Endothelial cell of umbilical vein (primary cell): ENCODE data around the gene CD2BP2. TPM values are rescaled to one million over a fixed set of nuclear protein-coding genes. Genes with fewer than 3 reads are reported as not detected.

Source experiments
- BruUV-seq: library from RNA; stranded (reverse); fragments of 400-500 nt; replicated peaks from 2 replicates; lab custom pipeline; 2021; lab: Mats Ljungman, UMichigan
- CTCF ChIA-PET: fragments of 300-600, 350-600 bp; sonication (Branson Sonifier 250); formaldehyde crosslinking; loops from one replicate; lab custom pipeline; 2021; ENCODE audit warnings: antibody characterized with exemption, inconsistent platforms; lab: Charles Lee
- POLR2A ChIA-PET: fragments of 300-600, 350-600 bp; sonication (Branson Sonifier 250); formaldehyde crosslinking; loops from one replicate; lab custom pipeline; 2021; ENCODE audit warnings: antibody characterized with exemption, inconsistent platforms; lab: Charles Lee
- DNase-seq: peaks from one replicate; pipeline ENCODE4 v3.0.0-alpha.2; 2011; ENCODE audit warnings: low read depth, low spot score
- FAIRE-seq: peaks from 2 replicates; lab custom pipeline; 2011; peaks lifted over from hg19 to GRCh38; lab: Jason Lieb, UNC
- H2AFZ ChIP-seq: 2 replicates; pipeline ENCODE4 v1.6.0; 2012; ENCODE audit warnings: low read depth, low read length, control low read depth, inconsistent platforms
- H3K27ac ChIP-seq: 2 replicates; pipeline ENCODE4 v1.5.1; 2011; ENCODE audit warnings: low read depth, mild to moderate bottlenecking, control low read depth, low read length, moderate library complexity; ENCODE audit not compliant: insufficient read depth
- H3K27me3 ChIP-seq, 2 experiments: 2 replicates each; pipeline versions ENCODE4 v1.6.0 to v1.6.1; 2011; ENCODE audit warnings: low read length in 2 of 2, mixed read lengths in 1 of 2; ENCODE audit not compliant: control insufficient read depth in 2 of 2, insufficient read depth in 2 of 2
- H3K36me3 ChIP-seq, 2 experiments: 2 replicates in 1 of 2; 3 replicates in 1 of 2; pipeline ENCODE4 v1.5.1; 2011; ENCODE audit warnings: low read length in 2 of 2, mild to moderate bottlenecking in 1 of 2, moderate library complexity in 1 of 2; ENCODE audit not compliant: control insufficient read depth in 2 of 2, insufficient read depth in 2 of 2; ENCODE audit errors: extremely low read depth in 1 of 2
- H3K4me1 ChIP-seq: 3 replicates; pipeline ENCODE4 v1.5.1; 2011; ENCODE audit warnings: mild to moderate bottlenecking, low read length; ENCODE audit not compliant: control insufficient read depth, insufficient read depth; ENCODE audit errors: extremely low read depth
- H3K4me2 ChIP-seq: 2 replicates; pipeline ENCODE4 v1.6.1; 2011; ENCODE audit warnings: low read length, control low read depth, mixed read lengths; ENCODE audit not compliant: insufficient read depth
- H3K4me3 ChIP-seq, 3 experiments: fragments of 200-600 bp in 1 of 3; sonication (generic), shearing (Covaris generic) in 1 of 3; replicated peaks in 1 of 3; 2 replicates each; pipeline ENCODE4 v1.5.1; 2011 to 2016; ENCODE audit warnings: control low read depth in 3 of 3, low read length in 3 of 3, mild to moderate bottlenecking in 2 of 3, inconsistent platforms in 1 of 3, low read depth in 1 of 3, moderate library complexity in 1 of 3; ENCODE audit not compliant: insufficient read depth in 1 of 3
- H3K79me2 ChIP-seq: 2 replicates; pipeline ENCODE4 v1.6.0; 2012; ENCODE audit warnings: low read length, inconsistent platforms; ENCODE audit not compliant: control insufficient read depth, insufficient read depth
- H3K9ac ChIP-seq: replicated peaks from 2 replicates; pipeline ENCODE3; 2011; ENCODE audit warnings: low read length, control low read depth; ENCODE audit not compliant: insufficient read depth; ENCODE audit errors: extremely low read depth
- H3K9me1 ChIP-seq: replicated peaks from 3 replicates; pipeline ENCODE4 v1.6.0; 2011; ENCODE audit warnings: mild to moderate bottlenecking, low read length; ENCODE audit not compliant: control insufficient read depth, insufficient read depth; ENCODE audit errors: extremely low read depth
- H3K9me3 ChIP-seq: replicated peaks from 2 replicates; pipeline ENCODE4 v1.5.1; 2012; ENCODE audit warnings: low read length, inconsistent platforms; ENCODE audit not compliant: control insufficient read depth, insufficient read depth
- H4K20me1 ChIP-seq: replicated peaks from 2 replicates; pipeline ENCODE3; 2011; ENCODE audit warnings: mild to moderate bottlenecking, low read length; ENCODE audit not compliant: control insufficient read depth, insufficient read depth; ENCODE audit errors: extremely low read depth
- CTCF ChIP-seq, 2 donors: IDR thresholded peaks; 1 replicate in 1 of 2; 2 replicates in 1 of 2; pipeline ENCODE4 v1.5.1; 2011; ENCODE audit warnings: low read length in 2 of 2, mild to moderate bottlenecking in 2 of 2, moderate library complexity in 2 of 2, control low read depth in 1 of 2, inconsistent platforms in 1 of 2, low read depth in 1 of 2; ENCODE audit not compliant: insufficient read depth in 1 of 2; ENCODE audit errors: extremely low read depth in 1 of 2
- GATA2 ChIP-seq: IDR thresholded peaks from 2 replicates; pipeline ENCODE4 v1.7.0; 2011; ENCODE audit warnings: low read depth, mild to moderate bottlenecking, moderate library complexity, mixed read lengths, low read length; ENCODE audit not compliant: insufficient read length, insufficient read depth
- POLR2AphosphoS5 ChIP-seq: IDR thresholded peaks from 2 replicates; pipeline ENCODE4 v1.6.1; 2012; ENCODE audit warnings: low read depth, mild to moderate bottlenecking, control low read depth, low read length, moderate library complexity; ENCODE audit not compliant: insufficient read depth
- dilution Hi-C: fragments of 300-500 bp; cut with MboI; formaldehyde crosslinking; loops from one replicate; pipeline ENCODE4 v1.15.0; 2019; ENCODE audit warnings: low sequenced_read_pairs; ENCODE audit not compliant: extremely low pct_ligation_motif_present
- intact Hi-C: fragments of 100-400 bp; cut with micrococcal nuclease; formaldehyde crosslinking; loops from one replicate; pipeline ENCODE4 v1.10.0; 2022
- polyA plus RNA-seq, 4 experiments: library from polyadenylated mRNA; depleted of rRNA in 3 of 4; stranded (reverse) in 3 of 4; unstranded in 1 of 4; fragments of >200 nt; gene quantifications; 2 replicates each; pipeline versions ENCODE4 v1.2.1 to v1.2.3, GENCODE V29; 2011 to 2012; ENCODE audit warnings: missing spikeins in 1 of 4
- total RNA-seq: library from RNA; stranded (reverse); gene quantifications from 2 replicates; pipeline ENCODE4 v1.2.3, GENCODE V29; 2021

CD2BP2 gene
- total and polyA plus RNA-seq, 2 donors (not counting 3 experiments of a cell fraction or from before 2014, with no cell fraction given), result 47.2 to 75.7 TPM

DNA sequence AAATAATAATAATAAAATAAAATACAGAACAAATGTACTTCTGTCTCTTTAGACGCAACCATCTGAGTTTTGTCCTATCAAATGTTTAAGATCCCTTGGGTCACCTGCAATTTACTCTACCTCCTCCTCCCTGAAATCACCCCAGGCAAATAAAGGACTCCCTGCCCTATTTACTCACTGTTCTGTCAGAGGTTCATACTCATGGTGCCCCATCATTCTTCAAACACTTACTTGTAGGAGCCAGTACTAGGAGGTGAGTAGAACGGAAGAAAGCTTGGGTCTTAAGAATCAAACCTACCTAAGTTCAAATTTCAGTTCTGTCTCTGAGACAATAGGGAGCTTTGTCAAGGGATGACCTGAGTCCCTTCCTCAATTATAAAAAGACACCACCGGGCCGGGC, 11.4 kb upstream of the CD2BP2 start:
- Histone ChIP-seq H3K27me3 (no peaks in the 10 kb centered on the region), H3K27ac (no peak overlapping the region), H3K4me2 (no peak overlapping the region), H3K4me1 (peaks cover 24% of the 10 kb centered on the region), H3K9ac (no peak overlapping the region), H3K9me3 (no peaks in the 10 kb centered on the region), H4K20me1 (no peaks in the 10 kb centered on the region), H2AFZ (no peak overlapping the region), H3K79me2 (peaks cover 72% of the 10 kb centered on the region), H3K4me3 (no peak overlapping the region), H3K36me3 (peaks cover 6 to 10% of the 10 kb centered on the region in 2 experiments), H3K9me1 (no peaks in the 10 kb centered on the region)
- dilution Hi-C loops (no loop called here), intact Hi-C loops (no loop called here)
- no peak for TF ChIP-seq CTCF (IDR thresholded peaks at IDR 0.05; ENCODE audit: extremely low read depth in 1 of 2, insufficient read depth in 1 of 2, low read depth in 1 of 2, low read length in 2 of 2)
- DNase-seq (no peak), FAIRE-seq (no peak)
- CTCF ChIA-PET, result no interaction called here
- POLR2A ChIA-PET, result no interaction called here
- no TSS peak for BruUV-seq

DNA sequence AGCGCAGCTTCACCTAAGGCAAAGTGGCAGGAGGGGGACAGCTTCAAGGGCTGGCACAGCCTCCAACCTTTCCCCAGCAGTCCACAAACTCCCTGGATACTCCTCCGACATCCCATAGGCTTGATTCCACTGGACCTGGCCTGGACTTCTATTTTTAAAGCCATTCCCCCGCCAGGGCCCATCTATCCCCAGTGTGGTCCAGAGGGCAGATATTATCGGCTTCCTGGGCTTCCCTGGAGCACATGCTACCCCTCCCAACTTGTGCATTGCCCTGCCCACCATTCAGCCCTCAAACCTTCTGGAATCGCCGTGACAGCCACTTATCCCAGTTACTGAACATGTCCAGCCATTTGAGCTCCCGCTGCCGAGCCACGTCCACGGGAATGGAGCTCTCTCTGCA, 10.1 kb upstream of the CD2BP2 start:
- Histone ChIP-seq H3K9me3 (no peaks in the 10 kb centered on the region), H3K36me3 (peaks cover 6 to 12% of the 10 kb centered on the region in 2 experiments), H3K4me1 (peaks cover 19% of the 10 kb centered on the region), H3K27me3 (no peaks in the 10 kb centered on the region), H3K9ac (no peak overlapping the region), H3K4me2 (no peak overlapping the region), H2AFZ (no peak overlapping the region), H3K27ac (no peak overlapping the region), H4K20me1 (no peaks in the 10 kb centered on the region), H3K4me3 (no peak overlapping the region), H3K9me1 (no peaks in the 10 kb centered on the region), H3K79me2 (peaks cover 77% of the 10 kb centered on the region)
- FAIRE-seq (no peak), DNase-seq (no peak)
- TF ChIP-seq POLR2AphosphoS5, result no peak
- no peak for TF ChIP-seq GATA2
- dilution Hi-C loops (no loop called here), intact Hi-C loops (no loop called here)
- no TSS peak for BruUV-seq
- ChIA-PET CTCF (interaction anchor here (1.6 to 2.1 kb wide), 2 partner anchors 233 to 273 kb away, joined by 5 to 7 read pairs; partner anchors contain the start of gene TBX6), POLR2A (no interaction called here)
